Activated CD8-positive, alpha-beta memory T cell treated with anti-CD3 and anti-CD28 coated beads for 36 hours (primary cell): ENCODE measurements around the gene POC1A. TPM values are rescaled to one million over a fixed set of nuclear protein-coding genes. Genes with fewer than 3 reads are reported as not detected.
"Not testable (repeated sequence)": the region's sequence is repeated elsewhere in the genome, so short reads cannot be mapped to it uniquely, and the experiment has no call there.

ENCODE experiments used
- CTCF ChIA-PET: fragments of 350-600 bp; sonication (Branson Sonifier 250); formaldehyde crosslinking; loops from one replicate; lab custom pipeline; 2021; ENCODE audit warnings: antibody characterized with exemption; lab: Charles Lee
- POLR2A ChIA-PET: fragments of 350-600 bp; sonication (Branson Sonifier 250); formaldehyde crosslinking; loops from one replicate; lab custom pipeline; 2021; ENCODE audit warnings: antibody characterized with exemption; lab: Charles Lee
- total RNA-seq, 2 experiments: library from RNA; stranded (reverse); gene quantifications; one replicate each; pipeline ENCODE4 v1.2.3, GENCODE V29; 2021

The POC1A gene
- total RNA-seq, 2 experiments from 2014 or later = 24.5 to 27.4 TPM

- POLR2A ChIA-PET = interaction anchor here (0.5 kb wide), 1 partner anchor 202 kb away, joined by 3 read pairs; no protein-coding TSS in a partner anchor
- CTCF ChIA-PET = interaction anchor here (0.5 to 5.6 kb wide), 5 partner anchors 19 to 109 kb away, joined by 3 to 25 read pairs (median 3); partner anchors contain the start of gene PARP3
Measured at GRCh38 chr3:52051444-52051843, 102.8 kb downstream of the POC1A start.

GRCh38 chr3:52050571-52050970, 103.7 kb downstream of the POC1A start:
- ChIA-PET POLR2A (no interaction called here), CTCF (no interaction called here)

GRCh38 chr3:52049503-52049902, 104.7 kb downstream of the POC1A start:
- CTCF ChIA-PET = no interaction called here
- POLR2A ChIA-PET = no interaction called here

GRCh38 chr3:52047295-52047960, 106.8 kb downstream of the POC1A start:
- CTCF ChIA-PET = no interaction called here

GRCh38 chr3:52046902-52047239, 107.4 kb downstream of the POC1A start:
- POLR2A ChIA-PET = no interaction called here

More at GRCh38 chr3:52047295-52047960, 106.8 kb downstream of the POC1A start:
- POLR2A ChIA-PET = no interaction called here

GRCh38 chr3:52046186-52046901, 107.9 kb downstream of the POC1A start:
- CTCF ChIA-PET = no interaction called here
- POLR2A ChIA-PET = no interaction called here

More at GRCh38 chr3:52046902-52047239, 107.4 kb downstream of the POC1A start:
- CTCF ChIA-PET = no interaction called here

GRCh38 chr3:52044869-52045619, 109.2 kb downstream of the POC1A start:
- CTCF ChIA-PET = interaction anchor here (0.6 to 0.9 kb wide), 2 partner anchors 44 to 61 kb away, joined by 3 read pairs; no protein-coding TSS in a partner anchor
- POLR2A ChIA-PET = no interaction called here

- POLR2A ChIA-PET = no interaction called here
- CTCF ChIA-PET = no interaction called here
Measured at GRCh38 chr3:52043750-52044149, 110.5 kb downstream of the POC1A start.

GRCh38 chr3:52043039-52043438, 111.2 kb downstream of the POC1A start:
- POLR2A ChIA-PET = interaction anchor here (1.0 kb wide), 1 partner anchor 13 kb away, joined by 4 read pairs; no protein-coding TSS in a partner anchor
- CTCF ChIA-PET = not testable (repeated sequence)

- POLR2A ChIA-PET = interaction anchor here (0.6 to 1.1 kb wide), 2 partner anchors 11 to 37 kb away, joined by 3 to 4 read pairs; no protein-coding TSS in a partner anchor
- CTCF ChIA-PET = interaction anchor here (0.6 to 1.7 kb wide), 3 partner anchors 12 to 1309 kb away, joined by 4 to 7 read pairs (median 5); no protein-coding TSS in a partner anchor
Measured at GRCh38 chr3:52041118-52041731, 113.0 kb downstream of the POC1A start.

GRCh38 chr3:52040600-52040999, 113.6 kb downstream of the POC1A start:
- ChIA-PET CTCF (interaction anchor here (0.6 to 1.7 kb wide), 4 partner anchors 13 to 1309 kb away, joined by 3 to 7 read pairs (median 4); no protein-coding TSS in a partner anchor), POLR2A (interaction anchor here (0.6 kb wide), 1 partner anchor 37 kb away, joined by 4 read pairs; no protein-coding TSS in a partner anchor)

GRCh38 chr3:52039846-52040245, 114.4 kb downstream of the POC1A start:
- ChIA-PET POLR2A (no interaction called here), CTCF (interaction anchor here (1.3 kb wide), 1 partner anchor 22 kb away, joined by 3 read pairs; no protein-coding TSS in a partner anchor)

GRCh38 chr3:52039426-52039825, 114.8 kb downstream of the POC1A start:
- ChIA-PET CTCF (interaction anchor here (1.3 kb wide), 1 partner anchor 22 kb away, joined by 3 read pairs; no protein-coding TSS in a partner anchor), POLR2A (no interaction called here)

- ChIA-PET POLR2A (no interaction called here), CTCF (no interaction called here)
Measured at GRCh38 chr3:52038227-52038626, 116.0 kb downstream of the POC1A start.

- ChIA-PET CTCF (interaction anchor here (1.4 kb wide), 1 partner anchor 15 kb away, joined by 4 read pairs; no protein-coding TSS in a partner anchor), POLR2A (no interaction called here)
Measured at GRCh38 chr3:52037291-52037690, 116.9 kb downstream of the POC1A start.

- CTCF ChIA-PET = interaction anchor here (1.2 to 1.4 kb wide), 2 partner anchors 16 to 86 kb away, joined by 4 read pairs; no protein-coding TSS in a partner anchor
- POLR2A ChIA-PET = interaction anchor here (0.6 to 0.7 kb wide), 2 partner anchors 55 to 174 kb away, joined by 4 to 6 read pairs; no protein-coding TSS in a partner anchor
Measured at GRCh38 chr3:52036829-52037228, 117.4 kb downstream of the POC1A start.

- POLR2A ChIA-PET = interaction anchor here (0.6 to 0.7 kb wide), 2 partner anchors 55 to 174 kb away, joined by 4 to 6 read pairs; no protein-coding TSS in a partner anchor
- CTCF ChIA-PET = interaction anchor here (1.2 to 1.4 kb wide), 2 partner anchors 16 to 87 kb away, joined by 4 read pairs; no protein-coding TSS in a partner anchor
Measured at GRCh38 chr3:52036222-52036694, 118.0 kb downstream of the POC1A start.

GRCh38 chr3:52034651-52035050, 119.6 kb downstream of the POC1A start:
- CTCF ChIA-PET = no interaction called here
- POLR2A ChIA-PET = no interaction called here
